ENCODE results near the gene NTRK3. TPM values are rescaled to one million over a fixed set of nuclear protein-coding genes. Genes with fewer than 3 reads are reported as not detected.

The NTRK3 gene
- polyA plus RNA-seq, 1 experiment, result 0.21 TPM

- H3K27ac ChIP-seq (ENCODE audit: low read depth, low read length), result no peak overlapping the region
- H3K4me3 ChIP-seq (ENCODE audit: low read depth, low read length), result no peak overlapping the region
- TF ChIP-seq, protein P1, sequence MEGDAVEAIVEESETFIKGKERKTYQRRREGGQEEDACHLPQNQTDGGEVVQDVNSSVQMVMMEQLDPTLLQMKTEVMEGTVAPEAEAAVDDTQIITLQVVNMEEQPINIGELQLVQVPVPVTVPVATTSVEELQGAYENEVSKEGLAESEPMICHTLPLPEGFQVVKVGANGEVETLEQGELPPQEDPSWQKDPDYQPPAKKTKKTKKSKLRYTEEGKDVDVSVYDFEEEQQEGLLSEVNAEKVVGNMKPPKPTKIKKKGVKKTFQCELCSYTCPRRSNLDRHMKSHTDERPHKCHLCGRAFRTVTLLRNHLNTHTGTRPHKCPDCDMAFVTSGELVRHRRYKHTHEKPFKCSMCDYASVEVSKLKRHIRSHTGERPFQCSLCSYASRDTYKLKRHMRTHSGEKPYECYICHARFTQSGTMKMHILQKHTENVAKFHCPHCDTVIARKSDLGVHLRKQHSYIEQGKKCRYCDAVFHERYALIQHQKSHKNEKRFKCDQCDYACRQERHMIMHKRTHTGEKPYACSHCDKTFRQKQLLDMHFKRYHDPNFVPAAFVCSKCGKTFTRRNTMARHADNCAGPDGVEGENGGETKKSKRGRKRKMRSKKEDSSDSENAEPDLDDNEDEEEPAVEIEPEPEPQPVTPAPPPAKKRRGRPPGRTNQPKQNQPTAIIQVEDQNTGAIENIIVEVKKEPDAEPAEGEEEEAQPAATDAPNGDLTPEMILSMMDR (IDR thresholded peaks at IDR 0.05; ENCODE audit: low read depth, low read length), result no peak
- ChIA-PET CTCF (no interaction called here), POLR2A (no interaction called here)
- H3K9me3 ChIP-seq (ENCODE audit: control insufficient read depth, insufficient read depth, low read length), result peaks cover 18% of the 10 kb centered on the region
- no peaks in the 10 kb centered on the region for H3K27me3 ChIP-seq (ENCODE audit: control insufficient read depth, insufficient read depth, low read length)
- DNase-seq (ENCODE audit: low read depth, low spot score), result no peak
These were observed 116.1 kb downstream of the NTRK3 start for GRCh38 chr15:88140398-88140797.

GRCh38 chr15:88139936-88140335 lies 116.6 kb downstream of the NTRK3 start:
- ChIA-PET CTCF (no interaction called here), POLR2A (no interaction called here)
- Histone ChIP-seq H3K27ac (ENCODE audit: low read depth, low read length) (no peak overlapping the region), H3K9me3 (ENCODE audit: control insufficient read depth, insufficient read depth, low read length) (peaks cover 22% of the 10 kb centered on the region), H3K27me3 (ENCODE audit: control insufficient read depth, insufficient read depth, low read length) (no peaks in the 10 kb centered on the region), H3K4me3 (ENCODE audit: low read depth, low read length) (no peak overlapping the region)
- TF ChIP-seq, protein P1 (IDR thresholded peaks at IDR 0.05; ENCODE audit: low read depth, low read length), result no peak
- DNase-seq (ENCODE audit: low read depth, low spot score), result no peak

DNA sequence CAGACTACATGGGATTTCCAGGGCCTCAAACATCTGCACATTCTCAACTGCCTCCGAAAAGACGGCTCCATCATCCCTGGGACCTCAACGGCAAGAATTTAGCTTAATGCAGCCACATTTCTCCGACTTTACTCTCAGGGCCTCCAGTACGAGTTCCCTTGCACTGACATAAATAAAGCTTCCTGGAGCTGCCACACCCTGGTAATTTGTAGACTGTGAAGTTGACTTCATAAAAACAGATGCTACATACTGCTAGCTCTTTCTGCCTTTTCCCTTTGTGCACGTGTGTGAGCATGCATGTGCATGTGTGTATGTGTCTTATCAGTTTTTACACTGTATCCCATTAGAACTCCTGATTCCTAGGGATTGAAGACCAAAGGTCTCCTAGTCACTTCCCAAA lies 122.7 kb downstream of the NTRK3 start:
- TF ChIP-seq, protein P1 (IDR thresholded peaks at IDR 0.05; ENCODE audit: low read depth, low read length), result no peak

GRCh38 chr15:88132499-88132898 lies 124.0 kb downstream of the NTRK3 start:
- DNase-seq (ENCODE audit: low read depth, low spot score), result no peak
- H3K4me3 ChIP-seq (ENCODE audit: low read depth, low read length), result no peak overlapping the region
- peaks cover 13% of the 10 kb centered on the region for H3K9me3 ChIP-seq (ENCODE audit: control insufficient read depth, insufficient read depth, low read length)
- TF ChIP-seq, protein P1 (IDR thresholded peaks at IDR 0.05; ENCODE audit: low read depth, low read length), result no peak
- ChIA-PET CTCF (no interaction called here), POLR2A (no interaction called here)
- no peaks in the 10 kb centered on the region for H3K27me3 ChIP-seq (ENCODE audit: control insufficient read depth, insufficient read depth, low read length)
- H3K27ac ChIP-seq (ENCODE audit: low read depth, low read length), result no peak overlapping the region

More for the DNA sequence above, 122.7 kb downstream of the NTRK3 start:
- H3K27me3 ChIP-seq (ENCODE audit: control insufficient read depth, insufficient read depth, low read length), result no peaks in the 10 kb centered on the region
- no peak overlapping the region for H3K4me3 ChIP-seq (ENCODE audit: low read depth, low read length)
- peaks cover 15% of the 10 kb centered on the region for H3K9me3 ChIP-seq (ENCODE audit: control insufficient read depth, insufficient read depth, low read length)
- POLR2A ChIA-PET, result no interaction called here
- H3K27ac ChIP-seq (ENCODE audit: low read depth, low read length), result no peak overlapping the region
- CTCF ChIA-PET, result no interaction called here
- DNase-seq (ENCODE audit: low read depth, low spot score), result no peak

GRCh38 chr15:88131937-88132336 lies 124.6 kb downstream of the NTRK3 start:
- H3K27me3 ChIP-seq (ENCODE audit: control insufficient read depth, insufficient read depth, low read length), result no peaks in the 10 kb centered on the region
- POLR2A ChIA-PET, result no interaction called here
- TF ChIP-seq, protein P1 (IDR thresholded peaks at IDR 0.05; ENCODE audit: low read depth, low read length), result no peak
- no peak overlapping the region for H3K27ac ChIP-seq (ENCODE audit: low read depth, low read length)
- peaks cover 7% of the 10 kb centered on the region for H3K9me3 ChIP-seq (ENCODE audit: control insufficient read depth, insufficient read depth, low read length)
- DNase-seq (ENCODE audit: low read depth, low spot score), result no peak
- H3K4me3 ChIP-seq (ENCODE audit: low read depth, low read length), result no peak overlapping the region
- CTCF ChIA-PET, result no interaction called here

All from AG04450 (cell line).